ENCODE data around the gene STPG4. TPM values are rescaled to one million over a fixed set of nuclear protein-coding genes. Genes with fewer than 3 reads are reported as not detected.

Gene STPG4
- polyA plus RNA-seq, 3 donors: 0.20 to 0.24 TPM; not detected in 1

GRCh38 chr2:47088371-47089082, 66.6 kb downstream of the STPG4 start:
- peaks cover 39 to 41% of the 10 kb centered on the region in 2 donors for H3K4me1 ChIP-seq (ENCODE audit: control insufficient read depth in 1 of 2, insufficient read depth in 2 of 2, low read length in 2 of 2)
- TF ChIP-seq CTCF (IDR thresholded peaks at IDR 0.05): no peak
- no peak overlapping the region for H3K4me3 ChIP-seq (replicated peaks in 1 of 3; ENCODE audit: low read depth in 2 of 3, low read length in 3 of 3)
- Mint-ChIP-seq H3K36me3 (peaks cover 0 to 5% of the 10 kb centered on the region in 2 donors), H3K4me1 (peaks cover 58% of the 10 kb centered on the region), H3K27me3 (ENCODE audit: low read depth in 3 of 3) (peaks cover 0 to 7% (median 0%) of the 10 kb centered on the region in 3 donors), H3K4me3 (no peak overlapping the region), H3K9me3 (peaks cover 0 to 2% (median 0%) of the 10 kb centered on the region in 7 donors), H3K27ac (no peak overlapping the region)
- no peaks in the 10 kb centered on the region for H4K20me1 ChIP-seq (ENCODE audit: insufficient read depth, low read length)
- no peak overlapping the region for H3K9ac ChIP-seq (ENCODE audit: insufficient read depth, low read length, poor library complexity, severe bottlenecking)
- no peaks in the 10 kb centered on the region for H3K79me2 ChIP-seq (ENCODE audit: insufficient read depth, low read length)
- H3K9me3 ChIP-seq (replicated peaks in 1 of 2; ENCODE audit: control insufficient read depth in 1 of 2, insufficient read depth in 1 of 2, low read length in 2 of 2): no peaks in the 10 kb centered on the region
- intact Hi-C loops (cut with micrococcal nuclease): no loop called here
- no peak for DNase-seq
- H3K27me3 ChIP-seq (ENCODE audit: control insufficient read depth in 2 of 2, insufficient read depth in 2 of 2, low read length in 2 of 2): no peaks in the 10 kb centered on the region
- H3K4me2 ChIP-seq (replicated peaks; ENCODE audit: extremely low read depth, low read length, poor library complexity, severe bottlenecking): no peak overlapping the region
- H2AFZ ChIP-seq (ENCODE audit: insufficient read depth, low read depth, low read length, poor library complexity, severe bottlenecking): no peak overlapping the region
- no peak overlapping the region for H3K27ac ChIP-seq (ENCODE audit: low read depth in 1 of 2, low read length in 2 of 2)
- WGBS (ENCODE audit: insufficient coverage): 56% methylated on average over 4 of the region's 5 CpGs
- no peaks in the 10 kb centered on the region for H3K36me3 ChIP-seq (replicated peaks in 1 of 2; ENCODE audit: control insufficient read depth in 1 of 2, insufficient read depth in 2 of 2, low read length in 2 of 2)

GRCh38 chr2:47087051-47087450, 68.1 kb downstream of the STPG4 start:
- Histone ChIP-seq H3K9ac (ENCODE audit: insufficient read depth, low read length, poor library complexity, severe bottlenecking) (no peak overlapping the region), H3K27ac (ENCODE audit: low read depth in 1 of 2, low read length in 2 of 2) (no peak overlapping the region), H4K20me1 (ENCODE audit: insufficient read depth, low read length) (no peaks in the 10 kb centered on the region), H3K27me3 (ENCODE audit: control insufficient read depth in 2 of 2, insufficient read depth in 2 of 2, low read length in 2 of 2) (no peaks in the 10 kb centered on the region), H2AFZ (ENCODE audit: insufficient read depth, low read depth, low read length, poor library complexity, severe bottlenecking) (no peak overlapping the region), H3K4me2 (replicated peaks; ENCODE audit: extremely low read depth, low read length, poor library complexity, severe bottlenecking) (no peak overlapping the region), H3K9me3 (replicated peaks in 1 of 2; ENCODE audit: control insufficient read depth in 1 of 2, insufficient read depth in 1 of 2, low read length in 2 of 2) (no peaks in the 10 kb centered on the region), H3K79me2 (ENCODE audit: insufficient read depth, low read length) (no peaks in the 10 kb centered on the region), H3K4me1 (ENCODE audit: control insufficient read depth in 1 of 2, insufficient read depth in 2 of 2, low read length in 2 of 2) (peaks cover 49 to 52% of the 10 kb centered on the region in 2 donors), H3K36me3 (replicated peaks in 1 of 2; ENCODE audit: control insufficient read depth in 1 of 2, insufficient read depth in 2 of 2, low read length in 2 of 2) (no peaks in the 10 kb centered on the region), H3K4me3 (replicated peaks in 1 of 3; ENCODE audit: low read depth in 2 of 3, low read length in 3 of 3) (no peak overlapping the region)
- H3K27ac Mint-ChIP-seq: no peak overlapping the region
- DNase-seq: no peak
- H3K4me3 Mint-ChIP-seq: no peak overlapping the region
- H3K36me3 Mint-ChIP-seq: peaks cover 2 to 5% of the 10 kb centered on the region in 2 donors
- TF ChIP-seq CTCF (IDR thresholded peaks at IDR 0.05): no peak
- intact Hi-C loops (cut with micrococcal nuclease): no loop called here
- 100% methylated on average over 2 of the region's 3 CpGs for WGBS (ENCODE audit: insufficient coverage)
- peaks cover 0 to 7% (median 0%) of the 10 kb centered on the region in 3 donors for H3K27me3 Mint-ChIP-seq (ENCODE audit: low read depth in 3 of 3)
- H3K4me1 Mint-ChIP-seq: peaks cover 71% of the 10 kb centered on the region
- H3K9me3 Mint-ChIP-seq: peaks cover 0 to 2% (median 0%) of the 10 kb centered on the region in 7 donors

Measured in CD14-positive monocyte (primary cell).